ENCODE measurements around the gene AVL9. TPM values are rescaled to one million over a fixed set of nuclear protein-coding genes. Genes with fewer than 3 reads are reported as not detected.

The AVL9 gene
- total and polyA plus RNA-seq, 2 of the 13 experiments (the other 11 are each of a cell fraction or from before 2014, with no cell fraction given), result 29.9 to 48.0 TPM

GRCh38 chr7:32490127-32490796 is 5.0 kb upstream of the AVL9 start, which contains the start of gene LSM5 (continued):
- TF ChIP-seq TIGD3 (CRISPR knock-in tag; IDR thresholded peaks at IDR 0.05; ENCODE audit: borderline replicate concordance) (no peak), PRPF4 (IDR thresholded peaks at IDR 0.05; ENCODE audit: low read depth, low read length, poor library complexity, severe bottlenecking) (no peak), EEA1 (CRISPR knock-in tag; IDR thresholded peaks at IDR 0.05; ENCODE audit: borderline replicate concordance) (peak; percentile 86; the same call in 1 of the 2 replicates), ZNF773 (CRISPR knock-in tag; IDR thresholded peaks at IDR 0.05; ENCODE audit: borderline replicate concordance) (no peak; the same call in 1 of the 2 replicates), ZNF652 (CRISPR knock-in tag; IDR thresholded peaks at IDR 0.05; ENCODE audit: borderline replicate concordance, low read depth) (no peak), ZNF350 (CRISPR knock-in tag; IDR thresholded peaks at IDR 0.05; ENCODE audit: borderline replicate concordance, low read depth) (peak; percentile 88), CREM (IDR thresholded peaks at IDR 0.05) (peak; percentile 78), CREM (CRISPR knock-in tag; IDR thresholded peaks at IDR 0.05) (no peak), ZSCAN5A (CRISPR knock-in tag; IDR thresholded peaks at IDR 0.05; ENCODE audit: borderline replicate concordance) (peak; percentile 56; the same call in 1 of the 2 replicates), BRF2 (CRISPR knock-in tag; IDR thresholded peaks at IDR 0.05) (peak; percentile 63; the same call in 1 of the 2 replicates), HNRNPK (IDR thresholded peaks at IDR 0.05; ENCODE audit: low read depth, low read length, poor library complexity, severe bottlenecking) (no peak), SNAPC4 (CRISPR knock-in tag; IDR thresholded peaks at IDR 0.05) (peak; percentile 59; the same call in 1 of the 2 replicates), SATB2 (CRISPR knock-in tag; IDR thresholded peaks at IDR 0.05) (peak; percentile 89), ZNF138 (CRISPR knock-in tag; IDR thresholded peaks at IDR 0.05; ENCODE audit: low read depth) (no peak), HDAC1 (CRISPR knock-in tag; IDR thresholded peaks at IDR 0.05) (peak; percentile 99), CREBL2 (CRISPR knock-in tag; IDR thresholded peaks at IDR 0.05; ENCODE audit: borderline replicate concordance) (0 out of 2 replicates have a peak, but pooled peaks have one; percentile 40), ZNF225 (CRISPR knock-in tag; IDR thresholded peaks at IDR 0.05) (peak; percentile 86), SUZ12 (IDR thresholded peaks at IDR 0.05; ENCODE audit: low read depth, low read length) (no peak)

Measured in HepG2 (cell line).